Esophagus muscularis mucosa (tissue), 3 donors: ENCODE data around the gene CRYGN.

ENCODE experiments used
- CTCF ChIP-seq, 3 experiments: fragments of 200-600 bp in 2 of 3; fragments of 450-650 bp in 1 of 3; sonication (generic) in 2 of 3; IDR thresholded peaks; one replicate each; pipeline ENCODE4 v1.5.1; 2017 to 2019; ENCODE audit warnings: antibody characterized with exemption in 3 of 3, mild to moderate bottlenecking in 2 of 3, moderate library complexity in 1 of 3
- POLR2A ChIP-seq: fragments of 450-650 bp; IDR thresholded peaks from one replicate; pipeline ENCODE4 v1.6.1; 2017; ENCODE audit warnings: antibody characterized with exemption, moderate library complexity, mild to moderate bottlenecking, low read depth
- POLR2AphosphoS5 ChIP-seq, 2 donors: sonication (generic); formaldehyde crosslinking; IDR thresholded peaks; one replicate each; pipeline ENCODE4 v1.6.1; 2017; ENCODE audit warnings: antibody characterized with exemption in 2 of 2

DNA sequence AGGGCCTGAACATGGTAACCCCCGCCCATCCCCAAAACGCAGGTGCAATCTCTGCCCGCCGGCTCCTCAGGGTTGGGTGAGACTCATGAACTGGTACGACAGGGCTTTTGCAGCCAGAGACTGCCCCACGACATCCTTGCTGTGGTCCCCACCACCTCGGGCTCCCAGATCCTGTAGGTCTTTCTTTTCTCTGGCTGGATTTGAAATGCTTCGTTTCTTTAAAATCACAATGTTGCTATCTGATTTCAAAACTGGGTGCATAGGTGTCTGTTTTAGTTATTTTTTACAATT lies 52.0 kb downstream of the CRYGN start:
- TF ChIP-seq CTCF (IDR thresholded peaks at IDR 0.05), result no peak
- TF ChIP-seq POLR2AphosphoS5 (IDR thresholded peaks at IDR 0.05), result no peak
- TF ChIP-seq POLR2A, result no peak
